ENCODE measurements around the gene RAB26.
"Not testable (repeated sequence)": the region's sequence is repeated elsewhere in the genome, so short reads cannot be mapped to it uniquely, and the experiment has no call there.

RAB26 gene

GRCh38 chr16:2147981-2148671 lies at the start of gene RAB26:
RAB26 (plus strand) TSS chr16:2148625; CDS start chr16:2148784, 159 bp downstream.
- peak in 37 of 56 donors; percentile 23 to 94 (median 57) for DNase-seq

GRCh38 chr16:2101581-2101980 lies 46.8 kb upstream of the RAB26 start:
- not testable (repeated sequence) for DNase-seq

GRCh38 chr16:2102471-2102870 lies 46.0 kb upstream of the RAB26 start:
- DNase-seq: no peak

- DNase-seq: not testable (repeated sequence)
Observed at GRCh38 chr16:2104464-2104863, 44.0 kb upstream of the RAB26 start.

GRCh38 chr16:2105291-2105690 lies 43.1 kb upstream of the RAB26 start:
- DNase-seq: not testable (repeated sequence)

GRCh38 chr16:2105769-2106168 lies 42.7 kb upstream of the RAB26 start:
- DNase-seq: not testable (repeated sequence)

- not testable (repeated sequence) for DNase-seq
Observed at GRCh38 chr16:2106211-2106610, 42.2 kb upstream of the RAB26 start.

GRCh38 chr16:2107121-2107790 lies 41.2 kb upstream of the RAB26 start:
- not testable (repeated sequence) for DNase-seq

GRCh38 chr16:2107791-2108125 lies 40.7 kb upstream of the RAB26 start:
- DNase-seq: not testable (repeated sequence)

- DNase-seq: not testable (repeated sequence)
Observed at GRCh38 chr16:2108446-2109270, 39.8 kb upstream of the RAB26 start.

GRCh38 chr16:2109271-2109580 lies 39.2 kb upstream of the RAB26 start:
- not testable (repeated sequence) for DNase-seq

GRCh38 chr16:2109872-2110271 lies 38.6 kb upstream of the RAB26 start:
- DNase-seq: not testable (repeated sequence)

- DNase-seq: not testable (repeated sequence)
Observed at GRCh38 chr16:2110332-2111008, 38.0 kb upstream of the RAB26 start.

GRCh38 chr16:2111009-2111353 lies 37.4 kb upstream of the RAB26 start:
- not testable (repeated sequence) for DNase-seq

GRCh38 chr16:2111412-2112335 lies 36.8 kb upstream of the RAB26 start:
- not testable (repeated sequence) for DNase-seq

- DNase-seq: not testable (repeated sequence)
Observed at GRCh38 chr16:2112539-2113106, 35.8 kb upstream of the RAB26 start.

GRCh38 chr16:2114225-2114624 lies 34.2 kb upstream of the RAB26 start:
- DNase-seq: not testable (repeated sequence)

GRCh38 chr16:2114885-2115590 lies 33.4 kb upstream of the RAB26 start:
- not testable (repeated sequence) for DNase-seq

GRCh38 chr16:2115591-2115973 lies 32.8 kb upstream of the RAB26 start:
- DNase-seq: no peak

GRCh38 chr16:2116428-2116827 lies 32.0 kb upstream of the RAB26 start:
- not testable (repeated sequence) for DNase-seq

All from amygdala (tissue), 56 donors.